ENCODE data around the gene CA5B. TPM values are rescaled to one million over a fixed set of nuclear protein-coding genes. Genes with fewer than 3 reads are reported as not detected.

Gene CA5B
- total and polyA plus RNA-seq, 7 donors = 0.46 to 8.6 (median 3.9) TPM

- Histone ChIP-seq H3K4me1 (no peaks in the 10 kb centered on the region), H3K9me3 (no peaks in the 10 kb centered on the region), H3K4me3 (no peak overlapping the region), H3K36me3 (peaks cover 0 to 5% (median 2%) of the 10 kb centered on the region in 4 donors), H3K27me3 (no peaks in the 10 kb centered on the region), H3K27ac (no peak overlapping the region)
- 61 to 70% methylated on average over 13 of the region's 13 CpGs for WGBS, 2 donors
- no peak for TF ChIP-seq POLR2AphosphoS5 (IDR thresholded peaks at IDR 0.05)
- TF ChIP-seq POLR2A (IDR thresholded peaks at IDR 0.05) = no peak
- no peak for TF ChIP-seq CTCF (IDR thresholded peaks at IDR 0.05)
- TF ChIP-seq EP300 (IDR thresholded peaks at IDR 0.05) = no peak
- intact Hi-C loops (cut with DNase I) = no loop called here
- DNase-seq = no peak
Measured at GRCh38 chrX:15781961-15782699, 44.1 kb downstream of the CA5B start.

GRCh38 chrX:15785176-15785750 is 47.2 kb downstream of the CA5B start:
- Histone ChIP-seq H3K36me3 (peaks cover 0 to 5% (median 0%) of the 10 kb centered on the region in 4 donors), H3K4me3 (no peak overlapping the region), H3K9me3 (no peaks in the 10 kb centered on the region), H3K27ac (no peak overlapping the region), H3K4me1 (peaks cover 0 to 8% (median 0%) of the 10 kb centered on the region in 4 donors), H3K27me3 (no peaks in the 10 kb centered on the region)
- TF ChIP-seq CTCF (IDR thresholded peaks at IDR 0.05) (no peak), POLR2AphosphoS5 (IDR thresholded peaks at IDR 0.05) (no peak), EP300 (IDR thresholded peaks at IDR 0.05) (no peak), POLR2A (IDR thresholded peaks at IDR 0.05) (no peak)
- DNase-seq = no peak
- intact Hi-C loops (cut with DNase I) = no loop called here
- 89 to 94% methylated on average over 3 of the region's 3 CpGs for WGBS, 2 donors

GRCh38 chrX:15786915-15787314 is 48.8 kb downstream of the CA5B start:
- WGBS, 2 donors = 81 to 86% methylated on average over 3 of the region's 3 CpGs

GRCh38 chrX:15789979-15790768 is 52.1 kb downstream of the CA5B start, which contains the start of gene ZRSR2:
ZRSR2 (plus strand) TSS chrX:15790484; CDS start chrX:15790496, 12 bp downstream.
- Histone ChIP-seq H3K4me1 (peaks cover 0 to 23% (median 4%) of the 10 kb centered on the region in 4 donors), H3K27ac (peak within 1 kb of the TSS; percentile 80 to 90 (median 84)), H3K9me3 (no peaks in the 10 kb centered on the region), H3K27me3 (no peaks in the 10 kb centered on the region), H3K36me3 (no peaks in the 10 kb centered on the region), H3K4me3 (peak within 1 kb of the TSS; percentile 59 to 88 (median 63))
- intact Hi-C loops (cut with DNase I) = loop anchor here (1.0 kb wide), 3 partner anchors 53 to 103 kb away; no protein-coding TSS in a partner anchor
- 0% methylated on average over 55 of the region's 55 CpGs for WGBS, 2 donors
- DNase-seq = peak; percentile 92
- TF ChIP-seq POLR2A (IDR thresholded peaks at IDR 0.05) = peak; percentile 46 to 48
- TF ChIP-seq CTCF (IDR thresholded peaks at IDR 0.05) = no peak
- peak; percentile 74 to 88 (median 83) for TF ChIP-seq POLR2AphosphoS5 (IDR thresholded peaks at IDR 0.05)
- TF ChIP-seq EP300 (IDR thresholded peaks at IDR 0.05) = no peak

More at GRCh38 chrX:15786915-15787314, 48.8 kb downstream of the CA5B start:
- Histone ChIP-seq H3K4me3 (no peak overlapping the region), H3K36me3 (no peaks in the 10 kb centered on the region), H3K27me3 (no peaks in the 10 kb centered on the region), H3K4me1 (peaks cover 0 to 19% (median under 1%) of the 10 kb centered on the region in 4 donors), H3K27ac (no peak overlapping the region), H3K9me3 (no peaks in the 10 kb centered on the region)
- no peak for TF ChIP-seq POLR2A (IDR thresholded peaks at IDR 0.05)
- TF ChIP-seq CTCF (IDR thresholded peaks at IDR 0.05) = no peak
- TF ChIP-seq EP300 (IDR thresholded peaks at IDR 0.05) = no peak
- TF ChIP-seq POLR2AphosphoS5 (IDR thresholded peaks at IDR 0.05) = no peak
- no peak for DNase-seq
- intact Hi-C loops (cut with DNase I) = no loop called here
